HG03575 (cell line): Measurements from ENCODE around the gene DTNB.
"Not testable (repeated sequence)": the region's sequence is repeated elsewhere in the genome, so short reads cannot be mapped to it uniquely, and the experiment has no call there.

ENCODE experiments used
- ATAC-seq: cut with Tn5 transposase; IDR thresholded peaks from one replicate; pipeline ENCODE4 v1.9.1; 2021; ENCODE audit not compliant: unreplicated experiment, insufficient number of reproducible peaks, low FRiP score; ENCODE audit errors: extremely low read depth

Gene DTNB

GRCh38 chr2:25673300-25674076 is at the start of gene DTNB:
Gene DTNB (minus strand): TSS chr2:25673577. CDS start chr2:25652660, 20,917 bp downstream.
- no peak for ATAC-seq

GRCh38 chr2:25722224-25722623 is 48.8 kb upstream of the DTNB start:
- ATAC-seq: no peak

- no peak for ATAC-seq
Measured at GRCh38 chr2:25720575-25720974, 47.2 kb upstream of the DTNB start.

DNA sequence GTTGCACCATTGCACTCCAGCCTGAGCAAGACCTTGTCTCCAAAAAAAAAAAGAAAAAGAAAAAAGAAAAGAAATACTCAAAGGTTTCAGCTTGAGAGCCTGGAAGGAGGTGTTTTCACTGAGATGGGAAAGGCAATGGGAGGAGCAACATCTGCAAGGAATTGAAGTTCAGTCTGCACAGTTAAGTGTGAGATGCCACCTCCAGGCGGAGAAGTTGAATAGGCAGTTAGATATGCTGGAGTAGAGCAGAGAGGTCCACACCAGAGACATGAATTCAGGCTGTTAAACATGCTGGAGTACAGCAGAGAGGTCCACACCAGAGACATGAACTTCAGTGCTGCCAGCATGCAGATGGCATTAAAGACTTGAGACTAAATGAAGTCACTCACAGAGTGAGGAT is 41.4 kb upstream of the DTNB start:
- ATAC-seq: no peak

- ATAC-seq: no peak
Measured at GRCh38 chr2:25712455-25712854, 39.1 kb upstream of the DTNB start.

- ATAC-seq: no peak
Measured at GRCh38 chr2:25711675-25712354, 38.4 kb upstream of the DTNB start.

- ATAC-seq: no peak
Measured at GRCh38 chr2:25710750-25711149, 37.4 kb upstream of the DTNB start.

DNA sequence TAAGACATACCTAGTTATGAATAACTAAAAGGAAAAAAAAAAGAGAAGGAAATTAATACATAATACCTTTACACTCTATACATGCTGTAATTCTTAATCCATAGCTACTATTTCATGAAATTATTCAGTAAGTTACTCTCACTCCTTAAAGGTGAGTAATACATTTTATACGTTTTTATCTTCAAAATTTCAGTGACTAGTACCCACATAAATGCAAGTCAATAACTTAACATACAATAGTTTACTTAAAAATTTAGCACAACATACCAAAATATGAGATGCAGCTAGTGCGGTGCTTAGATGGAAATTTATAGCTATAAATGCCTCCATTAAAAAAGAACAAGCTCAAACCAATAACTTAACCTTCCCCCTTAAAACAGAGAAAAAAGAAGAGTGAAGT is 36.0 kb upstream of the DTNB start:
- ATAC-seq: no peak

DNA sequence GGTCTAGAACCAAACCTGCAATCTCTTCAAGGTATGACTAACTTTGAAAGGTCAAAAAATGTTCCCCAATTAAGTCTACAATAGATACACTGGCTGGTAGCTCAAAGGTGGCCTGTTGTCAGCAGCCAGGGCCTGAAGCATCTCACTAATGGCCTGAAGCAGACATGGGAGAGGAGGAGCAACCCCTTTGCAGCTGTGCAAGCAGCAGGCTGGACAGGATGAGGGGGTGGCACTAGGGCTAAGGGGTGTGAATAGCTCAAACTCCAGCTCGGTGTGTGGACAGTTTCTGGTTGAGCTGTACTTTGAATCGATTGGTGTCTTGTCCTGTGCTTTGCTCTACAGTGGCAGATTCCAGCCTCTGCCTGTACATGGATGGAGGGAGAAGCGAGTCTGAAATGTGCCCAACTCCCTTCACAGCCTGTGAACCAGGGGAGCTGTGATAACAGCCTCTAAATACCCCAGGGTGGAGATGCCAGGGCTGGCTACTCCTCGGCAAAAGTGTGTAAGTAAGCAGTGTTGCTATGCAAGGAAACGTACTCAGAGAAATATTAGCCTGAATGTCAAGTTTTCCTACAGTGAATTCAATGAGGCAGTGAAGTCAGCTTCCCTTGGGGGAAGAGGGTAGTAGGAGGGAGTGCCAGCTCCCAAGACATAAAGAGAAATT is 34.7 kb upstream of the DTNB start:
- ATAC-seq: no peak

GRCh38 chr2:25705575-25705974 is 32.2 kb upstream of the DTNB start:
- ATAC-seq: not testable (repeated sequence)

DNA sequence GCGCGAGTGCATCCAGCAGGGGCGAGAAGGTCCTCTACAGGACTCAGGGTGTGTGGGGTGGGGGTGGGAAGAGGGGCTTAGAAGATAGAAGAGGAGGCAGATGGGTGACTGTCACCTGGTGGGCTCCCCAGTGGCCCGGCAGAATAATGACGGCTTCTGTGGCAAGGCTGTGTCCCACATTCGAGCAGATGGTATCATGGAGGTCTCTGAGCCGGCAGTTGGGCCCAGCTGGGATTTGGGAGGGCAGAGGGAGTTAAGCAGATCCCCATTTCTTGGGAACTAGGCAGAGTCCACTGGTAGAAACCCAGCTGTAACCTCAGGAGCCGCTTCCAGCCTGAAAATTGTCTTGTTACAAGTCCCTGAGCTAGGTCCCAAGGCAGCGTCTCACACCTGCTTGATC is 28.4 kb upstream of the DTNB start:
- no peak for ATAC-seq

DNA sequence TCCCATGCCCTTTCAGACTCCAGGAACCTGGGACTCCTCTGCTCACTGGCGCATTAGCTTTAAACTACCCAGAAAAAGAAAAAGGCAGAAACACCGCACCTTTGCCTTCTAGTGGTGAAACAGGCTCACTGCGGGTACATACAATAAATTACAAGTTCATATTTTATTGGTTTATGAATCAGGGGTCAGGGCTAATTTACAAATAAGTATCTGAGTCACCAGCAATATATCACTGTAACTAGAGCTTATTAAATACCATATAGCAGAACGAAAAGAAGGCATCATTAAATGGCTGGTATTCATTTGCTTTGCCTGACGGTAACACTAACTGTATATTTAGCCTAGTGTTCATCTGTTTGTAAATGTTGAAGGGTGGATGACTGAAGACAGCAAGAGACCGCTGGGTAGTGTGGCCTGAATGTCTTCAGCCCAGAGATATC is 26.9 kb upstream of the DTNB start:
- ATAC-seq: no peak

- no peak for ATAC-seq
Measured at GRCh38 chr2:25699216-25699615, 25.8 kb upstream of the DTNB start.

DNA sequence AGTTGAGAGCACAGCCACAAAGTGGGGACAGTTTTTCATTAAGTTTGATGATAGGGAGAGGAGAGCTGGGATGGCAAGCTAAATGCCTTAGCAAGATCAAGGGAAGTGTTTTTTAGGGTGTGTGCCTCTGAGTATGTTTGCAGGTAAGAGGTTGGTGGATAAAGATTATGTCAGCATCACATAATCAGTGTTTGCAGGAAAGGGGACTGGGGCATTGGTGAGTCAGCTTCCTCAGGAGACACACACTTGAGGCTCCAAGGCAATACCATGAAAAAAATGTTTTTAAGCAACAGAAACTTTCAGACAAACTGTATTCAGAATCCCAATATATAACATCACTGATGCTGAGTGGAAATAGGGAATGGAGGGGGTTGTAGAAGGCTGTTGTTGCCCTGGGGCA is 25.4 kb upstream of the DTNB start:
- no peak for ATAC-seq

DNA sequence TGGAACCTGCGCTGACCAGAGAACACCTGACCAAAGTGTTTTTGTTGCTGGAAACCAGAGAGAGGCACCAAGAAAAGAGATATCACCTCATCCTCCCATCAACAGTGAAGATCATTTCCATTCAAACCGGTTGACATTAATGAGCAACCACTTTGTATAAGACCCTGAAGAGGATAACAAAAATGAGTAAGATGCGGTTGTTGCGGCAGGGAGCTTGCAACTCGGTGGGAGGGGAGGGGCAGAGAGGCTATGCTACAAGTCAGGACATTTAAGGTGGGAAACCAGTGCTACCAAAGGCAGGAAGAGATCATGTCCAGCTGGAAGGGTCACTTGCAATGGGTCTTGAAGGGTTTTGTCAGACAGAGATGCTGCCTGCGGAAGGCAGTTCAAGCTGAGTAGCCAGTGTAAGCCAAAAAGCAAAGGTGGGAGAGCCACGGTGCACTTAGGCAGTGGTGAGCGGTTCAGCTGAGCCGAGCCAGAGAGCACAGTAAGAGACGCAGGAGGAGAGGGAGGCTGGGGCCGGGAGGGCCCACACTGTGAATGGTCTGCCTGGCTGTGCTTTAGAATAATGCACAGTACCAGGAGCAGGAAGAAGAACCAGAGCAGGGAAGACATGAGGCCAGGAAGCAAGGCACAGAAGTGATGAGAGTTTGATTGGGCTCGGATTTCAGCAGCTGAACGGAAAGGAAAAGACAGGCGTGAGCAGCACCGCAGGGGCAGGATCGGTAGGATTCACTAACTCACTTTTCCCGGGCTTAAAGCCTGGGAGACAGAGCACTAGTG is 24.4 kb upstream of the DTNB start:
- no peak for ATAC-seq

DNA sequence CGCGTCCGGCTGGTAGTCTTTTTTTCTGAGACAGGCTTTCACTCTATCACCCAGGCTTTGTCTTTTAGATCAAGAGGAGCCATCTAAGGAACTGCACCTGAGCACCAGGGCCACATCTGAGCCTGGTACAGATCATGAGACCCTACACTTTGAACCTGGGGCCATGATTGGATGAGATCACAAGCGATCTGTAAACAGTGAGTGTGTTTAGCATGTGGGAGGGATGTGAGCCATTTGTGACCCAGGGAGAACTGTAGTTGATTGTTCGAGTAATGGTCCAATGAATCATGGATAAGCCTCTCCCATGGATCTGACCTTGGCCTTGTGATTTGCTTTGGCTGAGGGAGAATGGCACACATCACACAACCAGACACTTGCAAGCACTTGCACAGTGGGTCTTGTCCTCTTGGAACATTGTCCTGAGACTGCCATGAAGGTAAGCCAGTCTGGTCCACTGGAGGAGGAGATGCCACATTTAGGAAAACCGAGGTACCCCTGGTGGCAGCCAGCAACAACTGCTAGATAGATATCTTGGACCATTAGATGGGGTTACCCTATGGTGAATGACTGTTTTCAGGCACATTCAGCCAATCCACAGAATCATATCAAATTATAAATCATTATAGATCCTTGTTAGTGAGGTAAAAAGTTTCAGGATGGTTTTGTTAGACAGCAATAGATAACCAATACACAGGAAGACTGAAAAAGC is 19.5 kb upstream of the DTNB start:
- no peak for ATAC-seq

DNA sequence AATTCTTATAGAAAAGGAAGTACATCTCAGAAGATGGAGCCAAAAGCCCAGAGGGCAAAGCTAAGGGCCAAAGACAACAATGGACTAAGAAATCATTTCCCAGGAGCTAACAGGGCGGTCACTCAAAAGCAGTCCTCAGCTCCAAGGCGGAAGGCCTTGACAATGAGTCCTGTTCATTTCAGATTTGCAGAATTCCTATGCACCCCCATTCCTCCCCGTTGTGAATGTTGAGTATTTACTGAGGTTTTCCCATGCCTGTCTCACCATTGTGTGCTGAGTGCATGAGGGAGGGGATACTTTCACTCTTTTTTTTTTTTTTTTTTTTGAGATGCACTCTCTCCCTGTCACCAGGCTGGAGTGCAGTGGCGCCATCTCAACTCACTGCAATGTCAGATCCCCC is 18.8 kb upstream of the DTNB start:
- ATAC-seq: no peak

DNA sequence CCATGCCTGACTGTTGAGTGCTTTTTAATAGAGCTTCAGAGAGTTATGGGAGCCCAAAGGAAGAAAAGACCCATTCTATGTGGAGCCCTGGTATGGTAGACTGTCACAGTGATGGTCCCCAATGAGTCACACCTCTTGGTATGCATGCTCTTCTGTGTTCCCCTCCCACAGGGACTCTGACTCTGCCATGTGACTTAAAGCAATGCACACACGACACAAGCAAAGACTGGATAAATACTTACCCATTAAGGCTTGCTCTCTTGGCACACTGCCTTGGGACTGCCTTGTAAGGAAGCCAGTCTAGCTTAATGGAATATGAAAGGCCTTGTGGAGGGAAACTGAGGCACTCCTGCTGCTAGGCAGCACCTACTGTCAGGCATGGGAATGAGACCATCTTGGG is 16.7 kb upstream of the DTNB start:
- no peak for ATAC-seq

DNA sequence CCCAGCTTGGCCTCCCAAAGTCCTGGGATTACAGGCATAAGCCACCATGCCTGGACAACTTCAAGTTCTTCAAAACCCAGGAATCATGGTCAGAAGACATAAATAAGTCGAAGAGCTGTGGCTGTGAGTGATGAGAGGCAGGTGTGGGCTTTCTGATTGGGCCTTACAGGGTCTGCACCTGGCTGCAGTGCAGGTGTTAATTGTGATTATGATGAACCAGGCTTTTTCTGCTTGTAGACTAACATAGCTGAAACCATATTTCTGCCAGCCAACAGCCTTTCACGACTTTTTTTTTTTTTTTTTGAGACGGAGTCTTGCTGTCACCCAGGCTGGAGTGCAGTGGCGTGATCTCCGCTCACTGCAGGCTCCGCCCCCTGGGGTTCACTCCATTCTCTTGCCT is 14.9 kb upstream of the DTNB start:
- no peak for ATAC-seq
